Spleen (tissue), 11 donors: ENCODE data around the gene CREBRF. TPM values are rescaled to one million over a fixed set of nuclear protein-coding genes. Genes with fewer than 3 reads are reported as not detected.
A peak's percentile ranks its signal among the peaks of the same experiment; 100 is the strongest.

ENCODE experiments used
- DNase-seq: peaks from one replicate; pipeline ENCODE4 v3.0.0-alpha.2; 2020
- H3K27ac ChIP-seq, 8 donors: fragments of 200-600 bp; sonication (generic) in 7 of 8; 1 replicate in 4 of 8; 2 replicates in 4 of 8; pipeline versions ENCODE4 v1.5.0 to v1.8.0; 2016 to 2021; ENCODE audit warnings: inconsistent platforms in 4 of 8, mild to moderate bottlenecking in 4 of 8, moderate library complexity in 1 of 8
- H3K27me3 ChIP-seq, 7 donors: fragments of 200-600 bp; sonication (generic) in 6 of 7; replicated peaks in 1 of 7; 1 replicate in 4 of 7; 2 replicates in 3 of 7; pipeline versions ENCODE4 v1.5.0 to v1.8.0; 2016 to 2021; ENCODE audit warnings: inconsistent platforms in 3 of 7, mild to moderate bottlenecking in 1 of 7
- H3K36me3 ChIP-seq, 6 donors: fragments of 200-600 bp; sonication (generic) in 5 of 6; 1 replicate in 4 of 6; 2 replicates in 2 of 6; pipeline versions ENCODE4 v1.5.0 to v1.8.0; 2016 to 2021; ENCODE audit warnings: inconsistent platforms in 2 of 6
- H3K4me1 ChIP-seq, 6 donors: fragments of 200-600 bp; sonication (generic) in 5 of 6; 1 replicate in 3 of 6; 2 replicates in 3 of 6; pipeline versions ENCODE4 v1.5.0 to v1.8.0; 2016 to 2021; ENCODE audit warnings: inconsistent platforms in 3 of 6
- H3K4me3 ChIP-seq, 8 donors: fragments of 200-600 bp; sonication (generic) in 7 of 8; 1 replicate in 4 of 8; 2 replicates in 4 of 8; pipeline versions ENCODE4 v1.5.0 to v1.8.0; 2016 to 2021; ENCODE audit warnings: inconsistent platforms in 4 of 8, mild to moderate bottlenecking in 4 of 8, moderate library complexity in 2 of 8
- H3K9me3 ChIP-seq, 8 donors: fragments of 200-600 bp; sonication (generic) in 7 of 8; 1 replicate in 4 of 8; 2 replicates in 4 of 8; pipeline versions ENCODE4 v1.5.0 to v1.8.0; 2016 to 2021; ENCODE audit warnings: inconsistent platforms in 4 of 8
- CTCF ChIP-seq, 11 experiments: fragments of 200-600 bp in 7 of 11; fragments of 450-650 bp in 4 of 11; sonication (generic) in 4 of 11; IDR thresholded peaks in 8 of 11; conservative IDR thresholded peaks in 3 of 11; 1 replicate in 7 of 11; 2 replicates in 4 of 11; pipeline versions ENCODE4 v1.4.0 to v1.8.0; 2016 to 2021; ENCODE audit warnings: antibody characterized with exemption in 11 of 11, inconsistent platforms in 4 of 11, mild to moderate bottlenecking in 1 of 11
- POLR2A ChIP-seq, 3 donors: fragments of 450-650 bp; IDR thresholded peaks; one replicate each; pipeline ENCODE4 v1.5.1; 2017; ENCODE audit warnings: antibody characterized with exemption in 3 of 3, mild to moderate bottlenecking in 1 of 3
- POLR2AphosphoS5 ChIP-seq, 3 donors: sonication (generic); formaldehyde crosslinking; IDR thresholded peaks; one replicate each; pipeline ENCODE4 v1.5.1; 2017; ENCODE audit warnings: antibody characterized with exemption in 3 of 3
- WGBS, 5 donors: extraction: QIAGEN DNeasy Blood & Tissue Kit in 3 of 5; methylation state at CpG; one replicate each; pipeline versions ENCODE4 v1.1.5 to v1.1.7; 2013 to 2018; 5-methylcytosine and 5-hydroxymethylcytosine counted together
- intact Hi-C: fragments of 100-400 bp; cut with DNase I; formaldehyde crosslinking; loops from one replicate; pipeline ENCODE4 v1.15.0; 2023; ENCODE audit warnings: low total_unique reads
- polyA plus RNA-seq, 3 donors: library from polyadenylated mRNA; stranded (reverse); fragments of 200-250 nt; gene quantifications; one replicate each; pipeline ENCODE4 v1.2.1, GENCODE V29; 2013
- total RNA-seq, 7 donors: library from RNA; depleted of rRNA in 3 of 7; stranded (reverse); fragments of >200 nt in 3 of 7; fragmentation: NEBNext Ultra II Directional in 4 of 7; extraction: Animal tissue kit (Norgen Biotek cat#: 25700) in 4 of 7; gene quantifications; one replicate each; pipeline versions ENCODE4 v1.1.0 to v1.2.1, GENCODE V29; 2016 to 2021
- donor health status: healthy with polysubstance abuse.
- donor health status: DM: no; HTN: no; CAD: no; lungs with moderate emphysema.
- donor health status: DM: no; HTN: no; CAD: no.
- donor health status: Bipolar disorder and iron deficiency.
- donor health status: healthy.
- donor health status: DM: no; HTN: no; CAD: no.
- donor health status: DM: yes; HTN: yes; CAD: no.

Gene CREBRF
- total and polyA plus RNA-seq, 10 donors: 7.2 to 85.9 (median 56.2) TPM

- WGBS, 5 donors: 85 to 98% (median 90%) methylated on average over 2 of the region's 2 CpGs
Measured at GRCh38 chr5:173090639-173091038, 34.5 kb downstream of the CREBRF start.

GRCh38 chr5:173091981-173092380 lies 35.8 kb downstream of the CREBRF start:
- Histone ChIP-seq H3K4me3 (no peak overlapping the region), H3K27me3 (no peaks in the 10 kb centered on the region), H3K4me1 (peaks cover 0 to 50% (median 4%) of the 10 kb centered on the region in 6 donors), H3K36me3 (peaks cover 0 to 69% (median 40%) of the 10 kb centered on the region in 6 donors), H3K27ac (no peak overlapping the region), H3K9me3 (no peaks in the 10 kb centered on the region)
- 92 to 98% (median 94%) methylated on average over 5 of the region's 5 CpGs for WGBS, 5 donors
- DNase-seq: no peak
- TF ChIP-seq CTCF (IDR thresholded peaks at IDR 0.05 in 8 of 11, conservative IDR thresholded peaks at IDR 0.05 in 3 of 11) (no peak), POLR2AphosphoS5 (IDR thresholded peaks at IDR 0.05) (no peak), POLR2A (IDR thresholded peaks at IDR 0.05) (no peak)
- intact Hi-C loops: no loop called here

More at GRCh38 chr5:173090639-173091038, 34.5 kb downstream of the CREBRF start:
- TF ChIP-seq POLR2A (IDR thresholded peaks at IDR 0.05) (no peak), CTCF (IDR thresholded peaks at IDR 0.05 in 8 of 11, conservative IDR thresholded peaks at IDR 0.05 in 3 of 11) (no peak), POLR2AphosphoS5 (IDR thresholded peaks at IDR 0.05) (no peak)
- H3K4me1 ChIP-seq: peaks cover 0 to 39% (median 0%) of the 10 kb centered on the region in 6 donors
- no peak overlapping the region for H3K27ac ChIP-seq
- H3K4me3 ChIP-seq: no peak overlapping the region
- intact Hi-C loops: no loop called here
- H3K27me3 ChIP-seq: no peaks in the 10 kb centered on the region
- peaks cover 0 to 82% (median 52%) of the 10 kb centered on the region in 6 donors for H3K36me3 ChIP-seq
- DNase-seq: no peak
- no peaks in the 10 kb centered on the region for H3K9me3 ChIP-seq

GRCh38 chr5:173093606-173094005 lies 37.5 kb downstream of the CREBRF start:
- Histone ChIP-seq H3K4me1 (peaks cover 0 to 66% (median 18%) of the 10 kb centered on the region in 6 donors), H3K4me3 (no peak overlapping the region), H3K27ac (peak overlapping the region in 2 of 8 donors; percentile 10 to 31), H3K9me3 (no peaks in the 10 kb centered on the region), H3K27me3 (no peaks in the 10 kb centered on the region), H3K36me3 (peaks cover 0 to 52% (median 25%) of the 10 kb centered on the region in 6 donors)
- WGBS, 5 donors: 91 to 100% (median 97%) methylated on average over 4 of the region's 4 CpGs
- no peak for DNase-seq
- intact Hi-C loops: no loop called here
- TF ChIP-seq POLR2A (IDR thresholded peaks at IDR 0.05): no peak
- TF ChIP-seq POLR2AphosphoS5 (IDR thresholded peaks at IDR 0.05): no peak
- no peak for TF ChIP-seq CTCF (IDR thresholded peaks at IDR 0.05 in 8 of 11, conservative IDR thresholded peaks at IDR 0.05 in 3 of 11)

- peak overlapping the region in 2 of 8 donors; percentile 10 to 31 for H3K27ac ChIP-seq
- WGBS, 5 donors: 80 to 88% (median 81%) methylated on average over 4 of the region's 4 CpGs
- H3K4me3 ChIP-seq: no peak overlapping the region
- no peak for DNase-seq
- H3K27me3 ChIP-seq: no peaks in the 10 kb centered on the region
- peaks cover 0 to 71% (median 22%) of the 10 kb centered on the region in 6 donors for H3K4me1 ChIP-seq
- H3K9me3 ChIP-seq: no peaks in the 10 kb centered on the region
- intact Hi-C loops: no loop called here
- H3K36me3 ChIP-seq: peaks cover 0 to 47% (median 21%) of the 10 kb centered on the region in 6 donors
- TF ChIP-seq CTCF (IDR thresholded peaks at IDR 0.05 in 8 of 11, conservative IDR thresholded peaks at IDR 0.05 in 3 of 11): no peak
- TF ChIP-seq POLR2A (IDR thresholded peaks at IDR 0.05): no peak
- TF ChIP-seq POLR2AphosphoS5 (IDR thresholded peaks at IDR 0.05): no peak
Measured at GRCh38 chr5:173094012-173094661, 38.0 kb downstream of the CREBRF start.
